OCI-LY1 (cell line): Measurements from ENCODE around the gene MEFV.
"Not testable (repeated sequence)": the region's sequence is repeated elsewhere in the genome, so short reads cannot be mapped to it uniquely, and the experiment has no call there.

Experiments used
- EZH2 ChIP-seq: fragments of 200-600 bp; sonication (generic), shearing (Covaris generic); IDR thresholded peaks from 2 replicates; pipeline ENCODE4 v1.8.0; 2017; ENCODE audit warnings: borderline replicate concordance, mixed run types, mild to moderate bottlenecking, antibody characterized with exemption, low read length, moderate library complexity, mixed read lengths
- TF ChIP-seq, protein P1 (sequence below): fragments of 200-600 bp; sonication (generic), shearing (Covaris generic); IDR thresholded peaks from 2 replicates; pipeline ENCODE4 v1.5.1; 2017; ENCODE audit warnings: mild to moderate bottlenecking, antibody characterized with exemption, low read length, moderate library complexity, mixed read lengths

DNA sequence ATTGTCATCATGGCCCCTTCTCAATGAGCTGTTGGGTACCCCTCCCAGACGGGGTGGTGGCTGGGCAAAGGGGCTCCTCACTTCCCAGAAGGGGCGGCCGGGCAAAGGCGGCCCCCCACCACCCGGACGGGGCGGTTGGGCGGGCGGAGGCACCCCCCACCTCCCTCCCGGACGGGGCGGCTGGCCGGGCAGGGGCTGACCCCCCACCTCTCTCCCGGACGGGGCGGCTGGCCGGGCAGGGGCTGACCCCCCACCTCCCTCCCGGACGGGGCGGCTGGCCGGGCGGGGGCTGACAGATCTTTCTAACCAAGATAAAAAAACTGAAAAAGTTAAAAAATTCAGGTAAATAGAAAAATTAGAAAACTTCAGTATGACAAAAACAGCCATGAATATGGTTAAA is 14.8 kb upstream of the MEFV start:
- TF ChIP-seq, protein P1, sequence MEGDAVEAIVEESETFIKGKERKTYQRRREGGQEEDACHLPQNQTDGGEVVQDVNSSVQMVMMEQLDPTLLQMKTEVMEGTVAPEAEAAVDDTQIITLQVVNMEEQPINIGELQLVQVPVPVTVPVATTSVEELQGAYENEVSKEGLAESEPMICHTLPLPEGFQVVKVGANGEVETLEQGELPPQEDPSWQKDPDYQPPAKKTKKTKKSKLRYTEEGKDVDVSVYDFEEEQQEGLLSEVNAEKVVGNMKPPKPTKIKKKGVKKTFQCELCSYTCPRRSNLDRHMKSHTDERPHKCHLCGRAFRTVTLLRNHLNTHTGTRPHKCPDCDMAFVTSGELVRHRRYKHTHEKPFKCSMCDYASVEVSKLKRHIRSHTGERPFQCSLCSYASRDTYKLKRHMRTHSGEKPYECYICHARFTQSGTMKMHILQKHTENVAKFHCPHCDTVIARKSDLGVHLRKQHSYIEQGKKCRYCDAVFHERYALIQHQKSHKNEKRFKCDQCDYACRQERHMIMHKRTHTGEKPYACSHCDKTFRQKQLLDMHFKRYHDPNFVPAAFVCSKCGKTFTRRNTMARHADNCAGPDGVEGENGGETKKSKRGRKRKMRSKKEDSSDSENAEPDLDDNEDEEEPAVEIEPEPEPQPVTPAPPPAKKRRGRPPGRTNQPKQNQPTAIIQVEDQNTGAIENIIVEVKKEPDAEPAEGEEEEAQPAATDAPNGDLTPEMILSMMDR, result not testable (repeated sequence)
- TF ChIP-seq EZH2, result not testable (repeated sequence)
